HEK293 (cell line): ENCODE measurements around the gene MED8.

Experiments used
- CTCF ChIA-PET: fragments of 350-600 bp; formaldehyde crosslinking; extraction: SDS; loops from one replicate; lab custom pipeline; 2021; ENCODE audit warnings: antibody characterized with exemption; lab: Yijun Ruan, JAX
- POLR2A ChIA-PET: fragments of 300-600 bp; formaldehyde crosslinking; extraction: SDS; loops from one replicate; lab custom pipeline; 2020; ENCODE audit warnings: antibody characterized with exemption, inconsistent platforms; lab: Yijun Ruan, JAX
- H3K27ac ChIP-seq: fragments of 200-500 bp; sonication (Bioruptor generic); 2 replicates; pipeline ENCODE4 v1.5.1; 2014; ENCODE audit warnings: low read depth, low read length, control low read depth, inconsistent platforms; ENCODE audit errors: extremely low read depth
- H3K36me3 ChIP-seq, 2 experiments: fragments of 200-500 bp in 1 of 2; sonication (Bioruptor generic) in 1 of 2; 1 replicate in 1 of 2; 2 replicates in 1 of 2; pipeline ENCODE4 v1.5.1; 2014 to 2017; ENCODE audit warnings: inconsistent platforms in 2 of 2, low read length in 2 of 2; ENCODE audit not compliant: control insufficient read depth in 2 of 2, insufficient read depth in 1 of 2
- H3K4me1 ChIP-seq: fragments of 200-500 bp; sonication (Bioruptor generic); 2 replicates; pipeline ENCODE4 v1.5.1; 2014; ENCODE audit warnings: mild to moderate bottlenecking, low read length, inconsistent platforms; ENCODE audit not compliant: control insufficient read depth, insufficient read depth
- H3K4me3 ChIP-seq: 2 replicates; pipeline ENCODE4 v1.5.1; 2011; ENCODE audit warnings: low read depth, mild to moderate bottlenecking, control low read depth, low read length, moderate library complexity
- H3K9me3 ChIP-seq: fragments of 200-500 bp; sonication (Bioruptor generic); 2 replicates; pipeline ENCODE4 v1.5.1; 2014; ENCODE audit warnings: low read depth, low read length, inconsistent platforms; ENCODE audit not compliant: control insufficient read depth, insufficient read depth
- BCL11A ChIP-seq: fragments of 450-650 bp; formaldehyde crosslinking; IDR thresholded peaks from 2 replicates; pipeline ENCODE4 v1.5.1; 2016; ENCODE audit warnings: low read depth, missing biosample characterization, missing genetic modification characterization
- HOXD13 ChIP-seq: sonication (generic); formaldehyde crosslinking; IDR thresholded peaks from 2 replicates; pipeline ENCODE4 v1.8.0; 2022; ENCODE audit warnings: missing genetic modification reagents, borderline replicate concordance
- ZNF132 ChIP-seq: fragments of 450-650 bp; formaldehyde crosslinking; IDR thresholded peaks from 2 replicates; pipeline ENCODE4 v1.5.1; 2017; ENCODE audit warnings: missing biosample characterization, missing genetic modification characterization, borderline replicate concordance
- ZNF155 ChIP-seq: fragments of 450-650 bp; formaldehyde crosslinking; IDR thresholded peaks from 2 replicates; pipeline ENCODE4 v1.5.1; 2016; ENCODE audit warnings: missing biosample characterization, missing genetic modification characterization
- ZNF157 ChIP-seq: fragments of 450-650 bp; formaldehyde crosslinking; IDR thresholded peaks from 2 replicates; pipeline ENCODE4 v1.5.1; 2016; ENCODE audit warnings: missing biosample characterization, missing genetic modification characterization
- ZNF16 ChIP-seq: fragments of 450-650 bp; formaldehyde crosslinking; IDR thresholded peaks from 2 replicates; pipeline ENCODE4 v1.5.1; 2016; ENCODE audit warnings: low read depth, missing biosample characterization, missing genetic modification characterization
- ZNF202 ChIP-seq: fragments of 450-650 bp; formaldehyde crosslinking; IDR thresholded peaks from 2 replicates; pipeline ENCODE4 v1.5.1; 2016; ENCODE audit warnings: missing biosample characterization, missing genetic modification characterization, borderline replicate concordance
- ZNF211 ChIP-seq: fragments of 450-650 bp; formaldehyde crosslinking; IDR thresholded peaks from 2 replicates; pipeline ENCODE4 v1.5.1; 2016; ENCODE audit warnings: low read depth, missing biosample characterization, missing genetic modification characterization
- ZNF214 ChIP-seq: fragments of 450-650 bp; formaldehyde crosslinking; IDR thresholded peaks from 2 replicates; pipeline ENCODE4 v1.5.1; 2017; ENCODE audit warnings: missing biosample characterization, mild to moderate bottlenecking, missing genetic modification characterization, borderline replicate concordance
- ZNF366 ChIP-seq: fragments of 450-650 bp; formaldehyde crosslinking; conservative IDR thresholded peaks from 2 replicates; pipeline ENCODE4 v1.5.1; 2016; ENCODE audit warnings: missing biosample characterization, missing genetic modification characterization
- ZNF416 ChIP-seq: fragments of 450-650 bp; formaldehyde crosslinking; IDR thresholded peaks from 2 replicates; pipeline ENCODE4 v1.5.1; 2016; ENCODE audit warnings: missing biosample characterization, missing genetic modification characterization
- ZNF658 ChIP-seq: fragments of 450-650 bp; formaldehyde crosslinking; IDR thresholded peaks from 2 replicates; pipeline ENCODE4; 2016; ENCODE audit warnings: missing biosample characterization, missing genetic modification characterization
- ZNF777 ChIP-seq: fragments of 450-650 bp; formaldehyde crosslinking; IDR thresholded peaks from 2 replicates; pipeline ENCODE4 v1.5.1; 2017; ENCODE audit warnings: missing biosample characterization, missing genetic modification characterization, borderline replicate concordance
- ZNF837 ChIP-seq: fragments of 450-650 bp; formaldehyde crosslinking; IDR thresholded peaks from 2 replicates; pipeline ENCODE4 v1.5.1; 2016; ENCODE audit warnings: missing biosample characterization, missing genetic modification characterization
- ZSCAN23 ChIP-seq: fragments of 450-650 bp; formaldehyde crosslinking; IDR thresholded peaks from 2 replicates; pipeline ENCODE4 v1.5.1; 2016; ENCODE audit warnings: missing biosample characterization, missing genetic modification characterization
- ZXDB ChIP-seq: fragments of 450-650 bp; formaldehyde crosslinking; IDR thresholded peaks from 2 replicates; pipeline ENCODE4 v1.5.1; 2016; ENCODE audit warnings: missing biosample characterization, missing genetic modification characterization
- TF ChIP-seq, protein P1 (sequence below): fragments of 450-650 bp; formaldehyde crosslinking; conservative IDR thresholded peaks from 2 replicates; pipeline ENCODE4 v1.5.1; 2016; ENCODE audit warnings: low read depth, missing biosample characterization, missing genetic modification characterization

MED8 gene

DNA sequence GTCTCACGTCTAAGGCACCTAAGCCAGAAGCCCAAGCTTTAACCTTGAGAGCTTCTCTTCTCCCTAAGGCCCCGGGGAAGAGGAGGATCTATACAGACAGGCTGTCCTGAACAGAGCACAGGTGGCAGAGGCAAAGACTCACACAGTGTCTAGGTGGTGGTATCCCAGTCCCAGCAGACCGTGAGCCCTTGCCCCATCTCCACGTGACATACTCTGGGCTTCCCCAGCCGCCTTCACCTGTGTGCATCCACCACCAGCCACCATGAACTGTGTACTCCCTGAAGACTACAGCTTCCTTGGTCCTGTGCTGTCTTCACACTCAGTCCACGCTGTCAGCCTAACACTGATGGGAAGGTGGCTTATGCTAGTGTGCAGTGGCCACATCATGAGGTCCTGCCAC is 31.8 kb upstream of the MED8 start (continued):
- no peak for TF ChIP-seq ZXDB (tag by site-specific recombination)
- TF ChIP-seq ZNF16 (tag by site-specific recombination) = no peak

DNA sequence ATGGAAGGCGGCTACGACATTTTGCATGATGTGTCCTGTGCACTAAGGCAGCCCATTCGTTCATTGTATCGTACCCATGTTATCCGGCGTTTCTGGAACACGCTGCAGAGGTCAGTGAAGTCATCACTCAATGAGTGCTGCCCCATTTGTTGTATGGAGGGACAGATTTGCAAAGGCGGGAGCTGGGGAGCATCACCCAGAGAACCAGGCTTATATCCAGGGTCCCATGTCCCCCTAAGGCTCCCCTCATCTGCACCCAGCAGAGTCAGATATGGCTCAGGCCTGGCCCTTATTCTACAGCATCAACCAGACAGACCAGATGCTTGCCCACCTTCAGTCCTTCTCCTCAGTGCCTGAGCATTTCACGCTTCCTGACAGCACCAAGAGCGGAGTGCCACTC is 31.3 kb upstream of the MED8 start:
- ChIA-PET CTCF (interaction anchor here (0.6 kb wide), 1 partner anchor 117 kb away, joined by 3 read pairs; no protein-coding TSS in a partner anchor), POLR2A (interaction anchor here (1.9 kb wide), 1 partner anchor 62 kb away, joined by 5 read pairs; the partner anchor contains the start of gene CDC20)
- Histone ChIP-seq H3K4me3 (no peak overlapping the region), H3K27ac (no peak overlapping the region), H3K9me3 (no peaks in the 10 kb centered on the region), H3K36me3 (peaks cover 10 to 100% of the 10 kb centered on the region in 2 experiments), H3K4me1 (no peaks in the 10 kb centered on the region)
- TF ChIP-seq ZNF202 (tag by site-specific recombination) (no peak), ZNF155 (tag by site-specific recombination) (no peak), ZNF157 (tag by site-specific recombination) (no peak)

DNA sequence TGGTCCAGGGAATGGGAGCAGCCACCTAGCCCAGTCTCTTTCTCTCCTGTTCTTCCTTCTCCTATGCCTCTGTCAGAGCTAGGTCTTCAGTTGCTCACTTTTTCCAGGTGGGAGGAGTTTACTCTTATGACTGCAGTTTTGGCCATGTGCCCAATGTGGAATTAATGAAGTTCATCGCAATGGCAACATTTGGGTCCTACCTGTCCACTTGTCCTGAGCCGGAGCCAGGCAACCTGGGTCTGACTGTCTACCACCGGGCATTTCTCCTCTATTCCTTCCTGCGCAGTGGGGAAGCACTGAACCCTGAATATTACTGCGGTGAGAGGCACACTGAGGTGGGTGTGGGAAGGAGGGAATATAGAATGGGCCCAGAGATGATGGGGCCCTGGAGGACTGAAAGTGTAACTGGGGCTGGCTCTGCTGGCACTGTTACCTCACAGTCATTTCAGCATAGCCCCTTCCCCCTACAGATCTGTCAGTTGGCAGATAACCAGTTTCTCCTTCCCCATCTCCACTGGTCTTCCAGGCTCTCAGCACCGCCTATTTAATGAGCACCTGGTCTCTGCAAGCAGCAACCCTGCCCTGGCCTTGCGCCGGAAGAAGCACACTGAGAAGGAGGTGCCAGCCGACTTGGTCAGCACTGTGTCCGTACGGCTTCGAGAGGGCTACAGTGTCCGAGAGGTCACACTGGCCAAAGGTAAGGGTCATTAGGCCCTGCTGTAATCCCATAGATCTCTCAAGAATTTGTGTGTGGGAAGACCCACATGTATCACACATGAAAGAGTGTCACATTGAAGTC is 30.2 kb upstream of the MED8 start:
- TF ChIP-seq BCL11A (no peak), ZNF658 (tag by site-specific recombination) (no peak), HOXD13 (CRISPR knock-in tag) (no peak), ZNF132 (no peak), ZNF214 (no peak), ZSCAN23 (tag by site-specific recombination) (no peak), ZNF211 (tag by site-specific recombination) (no peak), ZNF366 (tag by site-specific recombination) (no peak), ZNF416 (tag by site-specific recombination) (no peak), ZNF777 (tag by site-specific recombination) (no peak), ZNF837 (tag by site-specific recombination) (no peak)
- TF ChIP-seq, protein P1, sequence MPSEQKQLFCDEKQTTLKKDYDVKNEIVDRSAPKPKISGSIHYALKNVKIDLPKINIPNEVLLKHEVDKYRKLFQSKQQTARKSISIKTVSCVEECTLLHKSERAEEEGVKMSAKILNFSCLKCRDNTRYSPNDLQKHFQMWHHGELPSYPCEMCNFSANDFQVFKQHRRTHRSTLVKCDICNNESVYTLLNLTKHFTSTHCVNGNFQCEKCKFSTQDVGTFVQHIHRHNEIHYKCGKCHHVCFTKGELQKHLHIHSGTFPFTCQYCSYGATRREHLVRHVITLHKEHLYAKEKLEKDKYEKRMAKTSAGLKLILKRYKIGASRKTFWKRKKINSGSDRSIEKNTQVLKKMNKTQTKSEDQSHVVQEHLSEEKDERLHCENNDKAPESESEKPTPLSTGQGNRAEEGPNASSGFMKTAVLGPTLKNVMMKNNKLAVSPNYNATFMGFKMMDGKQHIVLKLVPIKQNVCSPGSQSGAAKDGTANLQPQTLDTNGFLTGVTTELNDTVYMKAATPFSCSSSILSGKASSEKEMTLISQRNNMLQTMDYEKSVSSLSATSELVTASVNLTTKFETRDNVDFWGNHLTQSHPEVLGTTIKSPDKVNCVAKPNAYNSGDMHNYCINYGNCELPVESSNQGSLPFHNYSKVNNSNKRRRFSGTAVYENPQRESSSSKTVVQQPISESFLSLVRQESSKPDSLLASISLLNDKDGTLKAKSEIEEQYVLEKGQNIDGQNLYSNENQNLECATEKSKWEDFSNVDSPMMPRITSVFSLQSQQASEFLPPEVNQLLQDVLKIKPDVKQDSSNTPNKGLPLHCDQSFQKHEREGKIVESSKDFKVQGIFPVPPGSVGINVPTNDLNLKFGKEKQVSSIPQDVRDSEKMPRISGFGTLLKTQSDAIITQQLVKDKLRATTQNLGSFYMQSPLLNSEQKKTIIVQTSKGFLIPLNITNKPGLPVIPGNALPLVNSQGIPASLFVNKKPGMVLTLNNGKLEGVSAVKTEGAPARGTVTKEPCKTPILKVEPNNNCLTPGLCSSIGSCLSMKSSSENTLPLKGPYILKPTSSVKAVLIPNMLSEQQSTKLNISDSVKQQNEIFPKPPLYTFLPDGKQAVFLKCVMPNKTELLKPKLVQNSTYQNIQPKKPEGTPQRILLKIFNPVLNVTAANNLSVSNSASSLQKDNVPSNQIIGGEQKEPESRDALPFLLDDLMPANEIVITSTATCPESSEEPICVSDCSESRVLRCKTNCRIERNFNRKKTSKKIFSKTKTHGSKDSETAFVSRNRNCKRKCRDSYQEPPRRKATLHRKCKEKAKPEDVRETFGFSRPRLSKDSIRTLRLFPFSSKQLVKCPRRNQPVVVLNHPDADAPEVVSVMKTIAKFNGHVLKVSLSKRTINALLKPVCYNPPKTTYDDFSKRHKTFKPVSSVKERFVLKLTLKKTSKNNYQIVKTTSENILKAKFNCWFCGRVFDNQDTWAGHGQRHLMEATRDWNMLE (tag by site-specific recombination) = no peak
- Histone ChIP-seq H3K9me3 (no peaks in the 10 kb centered on the region), H3K4me1 (no peaks in the 10 kb centered on the region), H3K4me3 (no peak overlapping the region), H3K36me3 (peaks cover 10 to 100% of the 10 kb centered on the region in 2 experiments), H3K27ac (no peak overlapping the region)
- POLR2A ChIA-PET = no interaction called here
- CTCF ChIA-PET = interaction anchor here (0.6 kb wide), 1 partner anchor 116 kb away, joined by 3 read pairs; no protein-coding TSS in a partner anchor
